Left ventricle myocardium inferior (tissue), 1 donor: ENCODE data around the gene MYRIP. TPM values are rescaled to one million over a fixed set of nuclear protein-coding genes. Genes with fewer than 3 reads are reported as not detected.
A peak's percentile ranks its signal among the peaks of the same experiment; 100 is the strongest.

Source experiments
- DNase-seq: peaks from one replicate; pipeline ENCODE4 v3.0.0-alpha.2; 2020
- H3K27ac ChIP-seq: fragments of 200-600 bp; replicated peaks from 2 replicates; pipeline ENCODE4 v1.8.0; 2021
- H3K27me3 ChIP-seq: fragments of 200-600 bp; 2 replicates; pipeline ENCODE4 v1.8.0; 2021; ENCODE audit warnings: low read depth
- H3K36me3 ChIP-seq: fragments of 200-600 bp; 2 replicates; pipeline ENCODE4 v1.8.0; 2021
- H3K4me1 ChIP-seq: fragments of 200-600 bp; 2 replicates; pipeline ENCODE4 v1.8.0; 2021
- H3K4me3 ChIP-seq: fragments of 200-600 bp; 2 replicates; pipeline ENCODE4 v1.8.0; 2021; ENCODE audit warnings: mild to moderate bottlenecking, moderate library complexity
- H3K9me3 ChIP-seq: fragments of 200-600 bp; replicated peaks from 2 replicates; pipeline ENCODE4 v1.8.0; 2021
- CTCF ChIP-seq: fragments of 200-600 bp; IDR thresholded peaks from 2 replicates; pipeline ENCODE4 v1.8.0; 2021; ENCODE audit warnings: antibody characterized with exemption, mild to moderate bottlenecking, borderline replicate concordance
- intact Hi-C: fragments of 100-400 bp; cut with micrococcal nuclease; formaldehyde crosslinking; loops from one replicate; pipeline ENCODE4 v1.11.0; 2022
- total RNA-seq: library from RNA; stranded (reverse); fragmentation: NEBNext Ultra II Directional; extraction: Animal tissue kit (Norgen Biotek cat#: 25700); gene quantifications from one replicate; pipeline ENCODE4 v1.2.1, GENCODE V29; 2021
- donor health status: DM: no; HTN: yes; CAD: no; lungs with severe emphysema.

Gene MYRIP
- total RNA-seq, 1 donor from 2014 or later, result 1.5 TPM

DNA sequence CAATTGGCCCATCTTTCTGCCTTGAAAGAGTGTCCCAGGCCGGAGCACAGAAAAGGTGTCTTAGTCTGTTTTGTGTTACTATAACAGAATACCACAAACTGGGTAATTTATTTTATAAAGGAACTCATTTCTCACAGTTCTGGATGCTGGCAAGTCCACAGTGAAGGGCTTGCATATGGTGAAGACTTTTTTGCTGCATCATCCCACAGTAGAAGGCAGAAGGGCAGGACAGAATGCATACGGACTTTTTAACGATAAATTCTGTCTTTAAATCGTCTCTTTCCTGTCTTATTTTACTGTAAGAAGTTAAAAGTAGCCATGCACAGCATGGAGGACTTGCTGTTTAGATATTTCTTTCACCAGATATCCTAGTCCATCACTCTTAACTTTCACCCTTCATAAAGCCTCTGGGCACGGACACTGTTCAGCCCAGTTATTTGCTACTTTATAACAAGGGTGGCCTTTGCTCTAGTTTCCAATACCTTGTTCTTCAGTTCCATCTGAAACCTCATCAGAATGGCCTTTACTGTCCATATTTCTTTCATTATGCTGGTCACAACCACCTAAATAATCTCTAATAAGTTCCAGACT, 489.8 kb downstream of the MYRIP start:
- peak overlapping the region; percentile 38 for H3K27ac ChIP-seq
- no peaks in the 10 kb centered on the region for H3K27me3 ChIP-seq
- peaks cover 7% of the 10 kb centered on the region for H3K36me3 ChIP-seq
- TF ChIP-seq CTCF, result no peak
- no peaks in the 10 kb centered on the region for H3K9me3 ChIP-seq
- DNase-seq, result no peak
- peaks cover 36% of the 10 kb centered on the region for H3K4me1 ChIP-seq
- H3K4me3 ChIP-seq, result no peak overlapping the region
- intact Hi-C loops, result no loop called here

DNA sequence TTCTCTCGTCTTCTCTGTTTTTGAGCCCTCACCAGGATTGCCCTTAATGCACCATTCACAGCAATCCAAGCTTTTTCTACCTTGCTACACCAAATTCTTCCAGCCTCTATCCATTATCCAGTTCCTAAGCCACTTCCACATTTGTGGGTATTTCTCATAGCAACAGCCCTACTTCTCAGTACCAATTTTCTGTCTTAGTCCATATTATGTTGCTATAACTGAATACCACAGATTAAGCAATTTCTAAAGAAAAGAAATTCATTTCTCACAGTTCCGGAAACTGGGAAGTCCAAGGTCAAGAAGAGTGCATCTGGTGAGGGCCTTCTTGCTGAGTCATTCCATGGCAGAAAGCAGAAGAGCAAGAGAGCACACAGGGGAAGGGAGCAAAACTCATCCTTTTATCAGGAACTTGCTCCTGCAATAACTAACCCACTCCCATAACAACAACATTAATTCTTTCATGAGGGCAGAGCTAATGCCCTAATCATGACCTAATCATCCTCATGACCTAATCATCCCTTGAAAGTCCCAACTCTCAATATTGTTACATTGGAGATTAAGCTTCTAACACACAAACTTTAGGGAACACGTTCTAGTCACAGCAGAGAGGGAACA, 490.4 kb downstream of the MYRIP start:
- no peak for DNase-seq
- intact Hi-C loops, result no loop called here
- Histone ChIP-seq H3K9me3 (no peaks in the 10 kb centered on the region), H3K36me3 (peaks cover 7% of the 10 kb centered on the region), H3K4me3 (no peak overlapping the region), H3K27ac (peak overlapping the region; percentile 38), H3K27me3 (no peaks in the 10 kb centered on the region), H3K4me1 (peaks cover 31% of the 10 kb centered on the region)
- TF ChIP-seq CTCF, result no peak

DNA sequence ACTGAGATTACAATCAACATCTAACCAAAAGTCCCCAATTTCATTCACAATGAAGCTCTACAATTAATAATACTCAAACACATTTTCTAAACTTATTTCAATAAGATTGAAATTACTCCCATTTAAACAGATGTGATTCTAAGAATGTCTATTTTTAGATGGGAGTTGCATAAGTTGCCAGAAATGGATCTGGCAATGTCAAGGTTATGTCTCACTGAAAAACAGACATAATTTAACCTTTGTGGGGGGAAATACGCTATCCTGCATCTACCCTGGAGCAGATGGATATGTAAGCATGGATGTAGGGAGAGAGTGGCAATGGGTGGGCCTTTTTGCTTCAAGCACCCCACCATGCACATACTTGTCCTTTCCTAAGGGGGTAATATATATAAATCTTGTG, 493.4 kb downstream of the MYRIP start:
- H3K27ac ChIP-seq, result peak overlapping the region; percentile 74

DNA sequence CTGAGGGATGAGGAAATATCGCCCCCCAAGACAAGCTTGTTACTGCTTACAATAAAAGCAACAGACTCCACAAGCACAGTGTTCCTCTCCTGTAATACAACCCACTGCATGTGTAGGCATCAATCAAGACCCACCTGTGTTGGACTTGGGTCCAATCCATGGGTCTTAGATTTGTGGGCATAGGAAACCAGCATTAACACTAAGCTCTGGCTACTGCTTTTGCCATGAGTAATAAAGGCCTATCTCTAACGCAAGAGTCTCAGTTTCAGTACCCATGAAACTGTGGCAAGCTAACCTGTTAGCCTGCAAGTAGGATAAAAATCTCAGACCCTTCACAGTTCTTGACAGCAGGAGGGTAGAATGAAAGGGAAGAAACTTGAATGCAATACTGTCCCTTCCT, 494.9 kb downstream of the MYRIP start:
- H3K9me3 ChIP-seq, result no peaks in the 10 kb centered on the region
- peak overlapping the region; percentile 74 for H3K27ac ChIP-seq
- no peak for DNase-seq
- H3K4me1 ChIP-seq, result peaks cover 44% of the 10 kb centered on the region
- no peaks in the 10 kb centered on the region for H3K27me3 ChIP-seq
- peaks cover 7% of the 10 kb centered on the region for H3K36me3 ChIP-seq
- intact Hi-C loops, result no loop called here
- no peak for TF ChIP-seq CTCF
- no peak overlapping the region for H3K4me3 ChIP-seq

More for the DNA sequence above, 493.4 kb downstream of the MYRIP start:
- intact Hi-C loops, result no loop called here
- DNase-seq, result no peak
- Histone ChIP-seq H3K9me3 (no peaks in the 10 kb centered on the region), H3K36me3 (peaks cover 7% of the 10 kb centered on the region), H3K4me1 (peaks cover 32% of the 10 kb centered on the region), H3K27me3 (no peaks in the 10 kb centered on the region), H3K4me3 (no peak overlapping the region)
- no peak for TF ChIP-seq CTCF

DNA sequence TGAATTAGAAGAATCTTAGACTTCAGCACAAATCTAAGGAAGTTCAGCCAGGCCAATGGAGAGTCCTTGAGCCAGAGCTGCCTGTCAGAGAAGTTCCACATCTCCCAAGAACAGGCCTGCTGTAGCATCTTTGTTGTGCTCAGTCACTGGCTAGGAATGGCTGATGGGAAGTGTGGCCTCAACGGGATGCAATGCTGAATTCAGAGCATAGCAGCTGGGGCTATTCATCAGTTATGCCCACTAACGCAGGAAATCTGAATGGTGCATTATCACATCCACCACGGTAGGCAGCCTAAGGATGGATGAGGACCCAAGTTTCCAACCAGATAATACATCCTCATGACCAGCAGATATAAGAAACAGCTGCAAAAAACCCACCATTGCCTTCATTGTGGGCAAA, 496.9 kb downstream of the MYRIP start:
- TF ChIP-seq CTCF, result no peak
- peaks cover 9% of the 10 kb centered on the region for H3K36me3 ChIP-seq
- no peaks in the 10 kb centered on the region for H3K27me3 ChIP-seq
- peaks cover 50% of the 10 kb centered on the region for H3K4me1 ChIP-seq
- intact Hi-C loops, result no loop called here
- no peaks in the 10 kb centered on the region for H3K9me3 ChIP-seq
- H3K4me3 ChIP-seq, result no peak overlapping the region
- H3K27ac ChIP-seq, result no peak overlapping the region
- DNase-seq, result no peak
